Neural crest cell (in vitro differentiated cells): ENCODE measurements around the gene TIAM1. TPM values are rescaled to one million over a fixed set of nuclear protein-coding genes. Genes with fewer than 3 reads are reported as not detected.

Source experiments
- DNase-seq: peaks from one replicate; pipeline ENCODE4 v3.0.0; 2021; ENCODE audit warnings: low read depth, mixed read lengths, low spot score
- H3K27ac Mint-ChIP-seq: one replicate; pipeline ENCODE4 v1.8.0; 2021; ENCODE audit warnings: mild to moderate bottlenecking, mixed read lengths; ENCODE audit not compliant: unreplicated experiment
- H3K27me3 Mint-ChIP-seq: 2 replicates; pipeline ENCODE4 v1.8.0; 2021; ENCODE audit warnings: low read depth, mild to moderate bottlenecking, mixed read lengths
- H3K36me3 Mint-ChIP-seq: 2 replicates; pipeline ENCODE4 v1.8.0; 2021; ENCODE audit warnings: low read depth, mild to moderate bottlenecking, mixed read lengths
- H3K4me1 Mint-ChIP-seq: 2 replicates; pipeline ENCODE4 v1.8.0; 2021; ENCODE audit warnings: mixed read lengths
- H3K4me3 Mint-ChIP-seq: one replicate; pipeline ENCODE4 v1.8.0; 2021; ENCODE audit warnings: mild to moderate bottlenecking, mixed read lengths
- H3K9me3 Mint-ChIP-seq: 2 replicates; pipeline ENCODE4 v1.8.0; 2021; ENCODE audit warnings: mixed read lengths
- total RNA-seq: library from RNA; stranded (reverse); gene quantifications from 2 replicates; pipeline ENCODE4 v1.2.1, GENCODE V29; 2021
- TF ChIP-seq, protein P1 (sequence below): fragments of 200-600 bp; sonication (generic); conservative IDR thresholded peaks from 2 replicates; pipeline ENCODE4 v1.5.0; 2021; ENCODE audit warnings: antibody characterized with exemption, mild to moderate bottlenecking

Gene TIAM1
- total RNA-seq, 1 donor from 2014 or later: 53.6 TPM

GRCh38 chr21:31295676-31296075 lies 48.4 kb downstream of the TIAM1 start:
- Mint-ChIP-seq H3K4me1 (peaks cover 20% of the 10 kb centered on the region), H3K36me3 (peaks cover 17% of the 10 kb centered on the region), H3K9me3 (peaks cover 5% of the 10 kb centered on the region), H3K27ac (no peak overlapping the region), H3K27me3 (no peaks in the 10 kb centered on the region), H3K4me3 (no peak overlapping the region)
- TF ChIP-seq, protein P1, sequence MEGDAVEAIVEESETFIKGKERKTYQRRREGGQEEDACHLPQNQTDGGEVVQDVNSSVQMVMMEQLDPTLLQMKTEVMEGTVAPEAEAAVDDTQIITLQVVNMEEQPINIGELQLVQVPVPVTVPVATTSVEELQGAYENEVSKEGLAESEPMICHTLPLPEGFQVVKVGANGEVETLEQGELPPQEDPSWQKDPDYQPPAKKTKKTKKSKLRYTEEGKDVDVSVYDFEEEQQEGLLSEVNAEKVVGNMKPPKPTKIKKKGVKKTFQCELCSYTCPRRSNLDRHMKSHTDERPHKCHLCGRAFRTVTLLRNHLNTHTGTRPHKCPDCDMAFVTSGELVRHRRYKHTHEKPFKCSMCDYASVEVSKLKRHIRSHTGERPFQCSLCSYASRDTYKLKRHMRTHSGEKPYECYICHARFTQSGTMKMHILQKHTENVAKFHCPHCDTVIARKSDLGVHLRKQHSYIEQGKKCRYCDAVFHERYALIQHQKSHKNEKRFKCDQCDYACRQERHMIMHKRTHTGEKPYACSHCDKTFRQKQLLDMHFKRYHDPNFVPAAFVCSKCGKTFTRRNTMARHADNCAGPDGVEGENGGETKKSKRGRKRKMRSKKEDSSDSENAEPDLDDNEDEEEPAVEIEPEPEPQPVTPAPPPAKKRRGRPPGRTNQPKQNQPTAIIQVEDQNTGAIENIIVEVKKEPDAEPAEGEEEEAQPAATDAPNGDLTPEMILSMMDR: no peak
- no peak for DNase-seq

DNA sequence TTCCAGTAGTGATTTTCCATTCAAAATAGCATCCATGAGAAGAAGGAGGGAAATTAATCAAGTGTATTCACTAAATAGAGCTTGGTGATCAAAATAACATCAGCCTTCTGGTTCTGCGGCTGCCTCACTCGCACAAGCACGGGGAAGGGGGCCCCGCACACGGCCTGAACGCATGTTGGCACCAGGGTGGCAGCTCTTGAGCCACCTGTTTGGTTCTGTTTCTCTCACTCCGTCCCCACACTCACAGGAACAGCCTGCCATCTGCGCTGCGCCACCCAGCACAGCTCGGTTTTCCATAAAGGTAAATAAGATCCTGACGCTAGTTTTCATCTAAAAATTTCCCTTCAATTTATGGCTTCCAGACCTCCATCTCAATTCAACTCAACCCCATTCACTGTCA lies 49.4 kb downstream of the TIAM1 start:
- peaks cover 17% of the 10 kb centered on the region for H3K36me3 Mint-ChIP-seq
- peaks cover 20% of the 10 kb centered on the region for H3K4me1 Mint-ChIP-seq
- H3K27ac Mint-ChIP-seq: no peak overlapping the region
- DNase-seq: no peak
- H3K9me3 Mint-ChIP-seq: peaks cover 5% of the 10 kb centered on the region
- TF ChIP-seq, protein P1: no peak
- H3K27me3 Mint-ChIP-seq: no peaks in the 10 kb centered on the region
- H3K4me3 Mint-ChIP-seq: no peak overlapping the region

- no peak for DNase-seq
- Mint-ChIP-seq H3K4me3 (no peak overlapping the region), H3K27ac (peak overlapping the region; percentile 79), H3K4me1 (peaks cover 20% of the 10 kb centered on the region), H3K27me3 (no peaks in the 10 kb centered on the region), H3K36me3 (peaks cover 17% of the 10 kb centered on the region), H3K9me3 (peaks cover 5% of the 10 kb centered on the region)
- TF ChIP-seq, protein P1: no peak
Observed at GRCh38 chr21:31293986-31294385, 50.1 kb downstream of the TIAM1 start.

GRCh38 chr21:31290765-31291164 lies 53.3 kb downstream of the TIAM1 start:
- H3K9me3 Mint-ChIP-seq: no peaks in the 10 kb centered on the region
- TF ChIP-seq, protein P1: no peak
- H3K27me3 Mint-ChIP-seq: no peaks in the 10 kb centered on the region
- H3K27ac Mint-ChIP-seq: no peak overlapping the region
- H3K4me3 Mint-ChIP-seq: no peak overlapping the region
- peaks cover 21% of the 10 kb centered on the region for H3K36me3 Mint-ChIP-seq
- DNase-seq: no peak
- H3K4me1 Mint-ChIP-seq: peaks cover 20% of the 10 kb centered on the region

DNA sequence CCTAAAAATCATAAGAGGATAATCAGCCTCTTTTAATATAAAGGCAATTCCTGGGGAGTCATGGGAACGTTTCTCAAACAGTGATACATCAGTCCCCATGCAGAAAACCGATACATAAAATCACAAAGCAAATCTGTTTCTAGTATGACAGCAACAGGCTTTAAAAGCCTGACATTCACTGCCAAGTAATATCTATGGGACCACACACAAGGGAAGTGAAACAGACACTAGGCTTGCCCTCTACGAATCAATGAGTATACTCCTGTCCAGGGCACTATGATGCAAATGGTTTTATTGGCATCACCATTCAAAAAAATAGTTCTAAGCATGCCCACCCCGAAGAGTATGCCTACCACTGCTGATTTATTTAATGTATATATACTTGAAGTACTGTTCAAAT lies 54.4 kb downstream of the TIAM1 start:
- Mint-ChIP-seq H3K4me1 (peaks cover 17% of the 10 kb centered on the region), H3K4me3 (no peak overlapping the region), H3K27ac (no peak overlapping the region), H3K27me3 (no peaks in the 10 kb centered on the region), H3K36me3 (peaks cover 21% of the 10 kb centered on the region), H3K9me3 (no peaks in the 10 kb centered on the region)
- TF ChIP-seq, protein P1: no peak
- DNase-seq: no peak

DNA sequence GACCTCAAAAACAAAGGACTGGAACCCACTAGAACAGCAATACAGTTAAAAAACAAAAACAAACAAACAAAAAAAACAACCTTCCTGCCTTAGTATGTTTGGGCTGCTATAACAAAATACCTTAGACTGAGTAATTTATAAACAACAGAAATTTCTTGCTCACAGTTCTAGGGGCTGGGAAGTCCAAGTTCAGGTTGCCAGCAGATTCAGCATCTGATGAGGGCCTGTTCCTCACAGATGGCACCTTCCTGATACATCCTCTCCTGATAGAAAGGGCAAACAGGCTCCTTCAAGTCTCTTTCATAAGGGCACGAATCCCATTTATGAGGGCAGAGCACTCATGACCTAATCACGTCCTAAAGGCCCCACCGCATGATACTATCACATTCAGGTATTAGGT lies 55.9 kb downstream of the TIAM1 start:
- Mint-ChIP-seq H3K4me3 (no peak overlapping the region), H3K9me3 (no peaks in the 10 kb centered on the region), H3K27ac (no peak overlapping the region), H3K27me3 (no peaks in the 10 kb centered on the region), H3K36me3 (peaks cover 15% of the 10 kb centered on the region), H3K4me1 (peaks cover 5% of the 10 kb centered on the region)
- no peak for DNase-seq
- TF ChIP-seq, protein P1: no peak
